Body of pancreas (tissue), 4 donors: Measurements from ENCODE around the gene ZNF516. TPM values are rescaled to one million over a fixed set of nuclear protein-coding genes. Genes with fewer than 3 reads are reported as not detected.
A peak's percentile ranks its signal among the peaks of the same experiment; 100 is the strongest.

Experiments used
- ATAC-seq: fragments of 150-250 bp; one replicate; pipeline ENCODE4 v1.9.1; 2016
- DNase-seq, 4 donors: peaks; one replicate each; pipeline ENCODE4 v3.0.0-alpha.2; 2019
- H3K27ac ChIP-seq, 4 donors: fragments of 200-600 bp; sonication (generic); 1 replicate in 3 of 4; 2 replicates in 1 of 4; pipeline versions ENCODE4 v1.5.1 to v1.6.1; 2016 to 2019; ENCODE audit warnings: mild to moderate bottlenecking in 1 of 4, mixed read lengths in 1 of 4, moderate library complexity in 1 of 4
- H3K27me3 ChIP-seq, 2 donors: fragments of 200-600 bp; sonication (generic); one replicate each; pipeline ENCODE4 v1.6.0; 2016; ENCODE audit warnings: mild to moderate bottlenecking in 1 of 2
- H3K36me3 ChIP-seq, 2 donors: fragments of 200-600 bp; sonication (generic); replicated peaks in 1 of 2; 2 replicates each; pipeline ENCODE4 v1.5.1; 2016; ENCODE audit warnings: low read depth in 2 of 2; ENCODE audit not compliant: insufficient read depth in 1 of 2
- H3K4me1 ChIP-seq: fragments of 200-600 bp; sonication (generic); one replicate; pipeline ENCODE4 v1.6.0; 2016
- H3K4me3 ChIP-seq, 2 donors: fragments of 200-600 bp; sonication (generic); 1 replicate in 1 of 2; 2 replicates in 1 of 2; pipeline ENCODE4 v1.5.1; 2016 to 2019
- H3K9me3 ChIP-seq, 3 donors: fragments of 200-600 bp; sonication (generic); 1 replicate in 2 of 3; 2 replicates in 1 of 3; pipeline ENCODE4 v1.5.1; 2016
- CTCF ChIP-seq, 7 experiments: fragments of 450-650 bp in 4 of 7; fragments of 200-600 bp in 3 of 7; sonication (generic) in 3 of 7; IDR thresholded peaks; one replicate each; pipeline ENCODE4 v1.5.1; 2016 to 2019; ENCODE audit warnings: antibody characterized with exemption in 7 of 7
- POLR2A ChIP-seq, 3 donors: fragments of 450-650 bp; IDR thresholded peaks; one replicate each; pipeline ENCODE4 v1.6.1; 2016; ENCODE audit warnings: antibody characterized with exemption in 3 of 3, mild to moderate bottlenecking in 2 of 3
- WGBS, 2 donors: methylation state at CpG; one replicate each; pipeline ENCODE4 v1.1.5; 2017; 5-methylcytosine and 5-hydroxymethylcytosine counted together
- intact Hi-C: fragments of 100-400 bp; cut with DNase I; formaldehyde crosslinking; loops from one replicate; pipeline ENCODE4 v1.15.1; 2023
- total RNA-seq, 2 donors: library from RNA; depleted of rRNA; stranded (reverse); fragments of >200 nt; gene quantifications; one replicate each; pipeline ENCODE4 v1.1.0, GENCODE V29; 2016

Gene ZNF516
- total RNA-seq, 2 donors from 2014 or later, result 13.5 to 16.5 TPM

GRCh38 chr18:76388891-76389423, 106.1 kb downstream of the ZNF516 start:
- no peaks in the 10 kb centered on the region for H3K9me3 ChIP-seq
- H3K27me3 ChIP-seq, result no peaks in the 10 kb centered on the region
- no peak for ATAC-seq
- 81 to 82% methylated on average over 9 of the region's 9 CpGs for WGBS, 2 donors
- DNase-seq, result peak in 1 of 4 donors; percentile 8
- H3K4me1 ChIP-seq, result peaks cover 10% of the 10 kb centered on the region
- intact Hi-C loops, result no loop called here
- no peak overlapping the region for H3K27ac ChIP-seq
- no peaks in the 10 kb centered on the region for H3K36me3 ChIP-seq
- TF ChIP-seq POLR2A (IDR thresholded peaks at IDR 0.05), result no peak
- TF ChIP-seq CTCF (IDR thresholded peaks at IDR 0.05), result no peak
- no peak overlapping the region for H3K4me3 ChIP-seq

GRCh38 chr18:76388261-76388660, 106.8 kb downstream of the ZNF516 start:
- TF ChIP-seq POLR2A (IDR thresholded peaks at IDR 0.05) (no peak), CTCF (IDR thresholded peaks at IDR 0.05) (no peak)

GRCh38 chr18:76387608-76388007, 107.4 kb downstream of the ZNF516 start:
- intact Hi-C loops, result no loop called here
- Histone ChIP-seq H3K27me3 (no peaks in the 10 kb centered on the region), H3K4me3 (no peak overlapping the region), H3K27ac (no peak overlapping the region), H3K9me3 (no peaks in the 10 kb centered on the region), H3K36me3 (no peaks in the 10 kb centered on the region), H3K4me1 (peaks cover 10% of the 10 kb centered on the region)
- ATAC-seq, result no peak
- no peak for DNase-seq
- 91 to 97% methylated on average over 8 of the region's 8 CpGs for WGBS, 2 donors
- TF ChIP-seq POLR2A (IDR thresholded peaks at IDR 0.05) (no peak), CTCF (IDR thresholded peaks at IDR 0.05) (no peak)

More at GRCh38 chr18:76388261-76388660, 106.8 kb downstream of the ZNF516 start:
- DNase-seq (peak in 1 of 4 donors; percentile 7), ATAC-seq (no peak)
- peaks cover 10% of the 10 kb centered on the region for H3K4me1 ChIP-seq
- no peaks in the 10 kb centered on the region for H3K27me3 ChIP-seq
- 97 to 100% methylated on average over 2 to 7 of the region's 7 CpGs for WGBS, 2 donors
- no peak overlapping the region for H3K4me3 ChIP-seq
- no peak overlapping the region for H3K27ac ChIP-seq
- no peaks in the 10 kb centered on the region for H3K36me3 ChIP-seq
- no peaks in the 10 kb centered on the region for H3K9me3 ChIP-seq
- intact Hi-C loops, result no loop called here

GRCh38 chr18:76386886-76387285, 108.2 kb downstream of the ZNF516 start:
- H3K36me3 ChIP-seq, result no peaks in the 10 kb centered on the region
- H3K27me3 ChIP-seq, result no peaks in the 10 kb centered on the region
- 77 to 95% methylated on average over 8 to 13 of the region's 13 CpGs for WGBS, 2 donors
- no peak for TF ChIP-seq CTCF (IDR thresholded peaks at IDR 0.05)
- TF ChIP-seq POLR2A (IDR thresholded peaks at IDR 0.05), result no peak
- DNase-seq (no peak), ATAC-seq (no peak)
- H3K4me1 ChIP-seq, result peaks cover 7% of the 10 kb centered on the region
- H3K9me3 ChIP-seq, result no peaks in the 10 kb centered on the region
- no peak overlapping the region for H3K27ac ChIP-seq
- no peak overlapping the region for H3K4me3 ChIP-seq
- intact Hi-C loops, result no loop called here

- Histone ChIP-seq H3K4me3 (no peak overlapping the region), H3K36me3 (no peaks in the 10 kb centered on the region), H3K9me3 (no peaks in the 10 kb centered on the region), H3K4me1 (peaks cover 7% of the 10 kb centered on the region), H3K27me3 (no peaks in the 10 kb centered on the region), H3K27ac (no peak overlapping the region)
- TF ChIP-seq POLR2A (IDR thresholded peaks at IDR 0.05) (no peak), CTCF (IDR thresholded peaks at IDR 0.05) (no peak)
- DNase-seq, result no peak
- 83 to 90% methylated on average over 7 of the region's 7 CpGs for WGBS, 2 donors
- ATAC-seq, result no peak
- intact Hi-C loops, result no loop called here
Observed at GRCh38 chr18:76386071-76386470, 109.0 kb downstream of the ZNF516 start.
